Measurements from ENCODE around the gene ME3.

The ME3 gene

DNA sequence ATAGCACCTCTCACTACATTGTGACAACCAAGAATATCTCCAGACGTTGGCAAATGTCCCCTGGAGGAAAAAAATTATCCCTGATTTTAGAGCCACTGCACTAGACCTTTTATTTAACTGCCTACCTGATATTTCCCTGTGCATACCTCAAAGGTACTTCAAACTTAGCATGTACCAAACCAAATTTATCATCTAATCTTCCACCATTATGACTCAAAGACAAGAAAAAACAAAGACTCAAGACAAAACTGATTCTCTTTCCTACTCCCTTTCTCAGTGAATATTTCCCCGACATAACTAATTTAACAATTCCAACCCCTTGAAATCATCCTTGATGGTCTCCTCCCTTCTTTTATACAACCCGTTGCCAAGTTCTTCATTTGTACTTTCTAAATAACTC lies 161.7 kb downstream of the ME3 start:
- Mint-ChIP-seq H3K27ac (no peak overlapping the region), H3K4me1 (peaks cover 24% of the 10 kb centered on the region), H3K4me3 (no peak overlapping the region), H3K27me3 (ENCODE audit: low read depth, poor library complexity) (no peaks in the 10 kb centered on the region), H3K36me3 (ENCODE audit: low read depth) (no peaks in the 10 kb centered on the region), H3K9me3 (no peaks in the 10 kb centered on the region)
- TF ChIP-seq, protein P1, sequence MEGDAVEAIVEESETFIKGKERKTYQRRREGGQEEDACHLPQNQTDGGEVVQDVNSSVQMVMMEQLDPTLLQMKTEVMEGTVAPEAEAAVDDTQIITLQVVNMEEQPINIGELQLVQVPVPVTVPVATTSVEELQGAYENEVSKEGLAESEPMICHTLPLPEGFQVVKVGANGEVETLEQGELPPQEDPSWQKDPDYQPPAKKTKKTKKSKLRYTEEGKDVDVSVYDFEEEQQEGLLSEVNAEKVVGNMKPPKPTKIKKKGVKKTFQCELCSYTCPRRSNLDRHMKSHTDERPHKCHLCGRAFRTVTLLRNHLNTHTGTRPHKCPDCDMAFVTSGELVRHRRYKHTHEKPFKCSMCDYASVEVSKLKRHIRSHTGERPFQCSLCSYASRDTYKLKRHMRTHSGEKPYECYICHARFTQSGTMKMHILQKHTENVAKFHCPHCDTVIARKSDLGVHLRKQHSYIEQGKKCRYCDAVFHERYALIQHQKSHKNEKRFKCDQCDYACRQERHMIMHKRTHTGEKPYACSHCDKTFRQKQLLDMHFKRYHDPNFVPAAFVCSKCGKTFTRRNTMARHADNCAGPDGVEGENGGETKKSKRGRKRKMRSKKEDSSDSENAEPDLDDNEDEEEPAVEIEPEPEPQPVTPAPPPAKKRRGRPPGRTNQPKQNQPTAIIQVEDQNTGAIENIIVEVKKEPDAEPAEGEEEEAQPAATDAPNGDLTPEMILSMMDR (IDR thresholded peaks at IDR 0.05): no peak
- no peak for DNase-seq

DNA sequence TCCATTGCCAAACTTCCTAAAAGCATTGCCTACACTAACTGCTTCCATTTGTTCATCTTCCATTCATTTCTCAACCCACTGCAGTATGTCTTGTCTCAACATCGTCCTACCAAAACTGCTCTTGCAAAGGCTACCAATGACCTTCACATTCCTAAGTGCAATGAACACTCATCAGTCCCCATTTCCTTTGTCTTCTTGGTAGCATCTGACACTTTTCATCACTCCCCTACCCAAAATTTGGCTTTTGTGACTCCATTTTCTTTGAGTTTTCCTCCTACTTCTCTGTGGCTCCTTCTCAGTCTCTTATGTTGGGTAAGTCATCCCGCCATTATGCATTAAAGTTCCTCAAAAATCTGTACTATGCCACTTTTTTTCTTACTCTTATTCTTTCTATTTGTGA lies 162.3 kb downstream of the ME3 start:
- peaks cover 19% of the 10 kb centered on the region for H3K4me1 Mint-ChIP-seq
- H3K36me3 Mint-ChIP-seq (ENCODE audit: low read depth): no peaks in the 10 kb centered on the region

DNA sequence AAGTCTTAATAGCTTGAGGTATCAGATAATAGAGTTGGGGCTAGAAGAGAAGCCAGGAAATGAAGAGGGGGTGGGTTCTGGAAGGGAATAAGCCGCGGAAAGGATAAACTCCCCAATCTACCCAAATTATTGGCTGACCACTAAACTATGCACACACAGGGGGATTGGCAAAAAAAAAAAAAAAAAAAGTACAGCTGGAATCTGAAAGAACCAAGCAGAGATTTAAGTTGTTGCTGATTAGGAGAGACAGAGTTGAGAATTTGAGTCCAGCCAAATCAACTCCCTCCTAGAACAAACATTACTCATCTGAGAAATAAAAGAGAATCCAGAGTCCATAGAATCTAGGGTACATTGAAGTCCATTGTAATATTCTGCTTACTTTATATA lies 162.8 kb downstream of the ME3 start:
- H3K9me3 Mint-ChIP-seq: no peaks in the 10 kb centered on the region
- DNase-seq: no peak
- TF ChIP-seq, protein P1 (IDR thresholded peaks at IDR 0.05): no peak
- no peaks in the 10 kb centered on the region for H3K27me3 Mint-ChIP-seq (ENCODE audit: low read depth, poor library complexity)
- H3K27ac Mint-ChIP-seq: no peak overlapping the region
- peaks cover 14% of the 10 kb centered on the region for H3K4me1 Mint-ChIP-seq
- H3K36me3 Mint-ChIP-seq (ENCODE audit: low read depth): no peaks in the 10 kb centered on the region
- H3K4me3 Mint-ChIP-seq: no peak overlapping the region

More for the DNA sequence above, 162.3 kb downstream of the ME3 start:
- Mint-ChIP-seq H3K9me3 (no peaks in the 10 kb centered on the region), H3K27ac (no peak overlapping the region), H3K27me3 (ENCODE audit: low read depth, poor library complexity) (no peaks in the 10 kb centered on the region), H3K4me3 (no peak overlapping the region)
- no peak for DNase-seq
- TF ChIP-seq, protein P1 (IDR thresholded peaks at IDR 0.05): no peak

DNA sequence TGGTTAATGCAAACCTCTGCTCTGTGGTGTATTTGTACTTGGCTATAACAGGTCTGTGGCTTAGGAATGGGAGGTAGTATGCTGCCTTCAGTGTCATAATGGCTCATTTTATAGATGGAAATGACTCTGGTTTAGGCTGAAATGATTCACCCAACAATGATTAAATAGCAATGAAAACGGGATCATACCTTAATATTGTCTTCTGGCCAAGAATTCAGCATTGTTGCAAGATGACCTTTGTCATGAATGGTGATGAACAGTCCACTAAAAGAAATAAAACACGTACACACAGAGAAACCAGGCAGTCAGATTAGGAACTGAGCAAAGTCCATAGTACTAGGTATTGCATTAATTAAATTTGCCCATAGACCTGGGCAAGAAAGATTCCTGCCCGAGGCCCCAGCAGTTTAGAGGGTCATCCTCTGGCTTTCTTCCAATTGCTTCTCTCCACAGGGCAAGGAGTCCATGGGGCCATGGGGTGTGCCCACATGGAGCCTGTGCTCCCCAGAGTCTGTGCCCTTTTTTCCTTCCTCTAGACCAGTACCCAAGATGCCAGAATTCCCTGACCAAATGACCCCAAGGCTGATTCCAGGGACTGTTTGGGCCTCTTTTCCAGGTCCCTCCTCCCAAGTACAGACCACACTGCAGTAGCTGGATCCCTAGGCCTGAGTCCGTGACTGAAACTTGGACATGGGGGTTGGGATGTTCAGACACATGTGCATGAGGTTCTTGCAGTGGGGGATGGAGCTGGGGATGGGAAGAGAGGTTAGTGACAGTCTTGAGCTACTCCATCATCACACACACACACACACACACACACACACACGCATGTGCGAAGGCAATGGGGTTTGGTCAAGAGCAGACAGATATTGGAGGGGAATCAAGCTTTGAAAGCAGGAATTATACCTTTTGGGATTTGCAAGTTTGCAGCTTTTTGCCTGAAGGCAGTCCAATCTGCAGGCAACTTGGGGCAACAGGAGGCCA lies 163.5 kb downstream of the ME3 start:
- peaks cover 7% of the 10 kb centered on the region for H3K4me1 Mint-ChIP-seq
- no peaks in the 10 kb centered on the region for H3K9me3 Mint-ChIP-seq
- TF ChIP-seq, protein P1 (IDR thresholded peaks at IDR 0.05): no peak
- no peak for DNase-seq
- H3K4me3 Mint-ChIP-seq: no peak overlapping the region
- H3K36me3 Mint-ChIP-seq (ENCODE audit: low read depth): no peaks in the 10 kb centered on the region
- no peaks in the 10 kb centered on the region for H3K27me3 Mint-ChIP-seq (ENCODE audit: low read depth, poor library complexity)
- no peak overlapping the region for H3K27ac Mint-ChIP-seq

DNA sequence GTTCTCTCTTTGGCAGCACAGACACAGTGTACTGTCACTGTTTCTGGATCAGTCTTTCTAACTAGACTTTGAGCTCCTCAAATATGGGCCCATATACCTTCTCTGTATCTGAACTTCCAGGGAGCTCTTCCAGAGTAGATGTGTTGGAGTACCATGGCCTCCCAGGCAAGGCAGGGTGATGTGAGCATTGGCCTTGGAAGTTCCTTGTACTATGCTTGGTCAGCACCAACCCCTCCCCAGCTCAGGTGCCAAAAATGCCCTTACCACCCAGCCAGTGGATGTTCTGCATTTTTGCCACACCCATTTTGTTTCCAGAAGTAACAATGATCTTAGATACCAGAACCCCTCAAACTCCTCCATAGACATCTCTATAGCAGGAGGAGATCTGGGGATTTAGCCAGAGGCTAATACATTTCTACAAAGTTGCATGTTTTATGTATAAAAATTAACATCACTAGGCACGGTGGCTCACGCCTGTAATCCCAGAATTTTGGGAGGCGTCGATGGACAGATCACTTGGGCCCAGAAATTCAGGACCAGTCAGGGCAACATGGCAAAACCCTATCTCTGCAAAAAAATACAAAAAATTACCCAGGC lies 165.1 kb downstream of the ME3 start:
- Mint-ChIP-seq H3K27ac (no peak overlapping the region), H3K36me3 (ENCODE audit: low read depth) (no peaks in the 10 kb centered on the region), H3K4me3 (no peak overlapping the region), H3K9me3 (no peaks in the 10 kb centered on the region), H3K4me1 (peaks cover 6% of the 10 kb centered on the region), H3K27me3 (ENCODE audit: low read depth, poor library complexity) (no peaks in the 10 kb centered on the region)
- DNase-seq: no peak
- TF ChIP-seq, protein P1 (IDR thresholded peaks at IDR 0.05): no peak
